Stomach (tissue), 9 donors: ENCODE measurements around the gene EPHX1. TPM values are rescaled to one million over a fixed set of nuclear protein-coding genes. Genes with fewer than 3 reads are reported as not detected.

ENCODE experiments used
- DNase-seq, 2 donors: peaks; one replicate each; pipeline versions ENCODE4 v3.0.0 to v3.0.0-alpha.2; 2013 to 2019
- H3K27ac ChIP-seq, 5 donors: fragments of 200-600 bp in 4 of 5; sonication (generic) in 4 of 5; one replicate each; pipeline ENCODE4 v1.5.1; 2013 to 2019; ENCODE audit warnings: mild to moderate bottlenecking in 1 of 5, moderate library complexity in 1 of 5
- H3K27me3 ChIP-seq, 3 donors: fragments of 200-600 bp; sonication (generic); one replicate each; pipeline ENCODE4 v1.5.1; 2017 to 2019; ENCODE audit warnings: mixed run types in 1 of 3
- H3K36me3 ChIP-seq, 4 donors: fragments of 200-600 bp; sonication (generic); 1 replicate in 3 of 4; 2 replicates in 1 of 4; pipeline ENCODE4 v1.5.1; 2016 to 2019
- H3K4me1 ChIP-seq, 4 donors: fragments of 200-600 bp; sonication (generic); one replicate each; pipeline ENCODE4 v1.5.1; 2016 to 2019
- H3K4me3 ChIP-seq, 4 donors: fragments of 200-600 bp; sonication (generic) in 3 of 4; one replicate each; pipeline ENCODE4 v1.5.1; 2016 to 2019; ENCODE audit warnings: mild to moderate bottlenecking in 1 of 4
- H3K9me3 ChIP-seq, 4 donors: fragments of 200-600 bp; sonication (generic); one replicate each; pipeline ENCODE4 v1.5.1; 2016 to 2019
- EP300 ChIP-seq: sonication (generic); formaldehyde crosslinking; IDR thresholded peaks from one replicate; pipeline ENCODE4 v1.6.1; 2017; ENCODE audit warnings: antibody characterized with exemption
- POLR2A ChIP-seq, 4 donors: fragments of 450-650 bp; IDR thresholded peaks; one replicate each; pipeline ENCODE4 v1.6.1; 2016; ENCODE audit warnings: antibody characterized with exemption in 4 of 4, control low read depth in 2 of 4, mild to moderate bottlenecking in 1 of 4, moderate library complexity in 1 of 4
- POLR2AphosphoS5 ChIP-seq, 3 donors: sonication (generic); formaldehyde crosslinking; IDR thresholded peaks; one replicate each; pipeline ENCODE4 v1.6.1; 2016; ENCODE audit warnings: antibody characterized with exemption in 3 of 3
- WGBS, 5 donors: extraction: QIAGEN DNeasy Blood & Tissue Kit in 3 of 5; methylation state at CpG; one replicate each; pipeline versions ENCODE4 v1.1.5 to v1.1.7; 2013 to 2018; 5-methylcytosine and 5-hydroxymethylcytosine counted together
- intact Hi-C: fragments of 100-400 bp; cut with DNase I; formaldehyde crosslinking; loops from one replicate; pipeline ENCODE4 v1.15.1; 2023; ENCODE audit warnings: low total_unique reads
- polyA plus RNA-seq, 3 donors: library from polyadenylated mRNA; stranded (reverse); fragments of 200-250 nt; gene quantifications; one replicate each; pipeline ENCODE4 v1.2.3, GENCODE V29; 2013
- total RNA-seq, 5 donors: library from RNA; depleted of rRNA; stranded (reverse); fragments of >200 nt; gene quantifications; one replicate each; pipeline versions ENCODE4 v1.1.0 to v1.2.3, GENCODE V29; 2014 to 2016
- TF ChIP-seq, protein P1 (sequence below), 7 experiments: fragments of 450-650 bp in 4 of 7; fragments of 200-600 bp in 3 of 7; sonication (generic) in 3 of 7; IDR thresholded peaks; one replicate each; pipeline ENCODE4 v1.5.1; 2016 to 2019; ENCODE audit warnings: antibody characterized with exemption in 7 of 7, control low read depth in 2 of 7, mild to moderate bottlenecking in 1 of 7
- donor health status: healthy with polysubstance abuse.
- donor health status: Bipolar disorder and iron deficiency.
- donor health status: healthy.

Gene EPHX1
- total and polyA plus RNA-seq, 8 donors = 13.0 to 94.6 (median 40.5) TPM

DNA sequence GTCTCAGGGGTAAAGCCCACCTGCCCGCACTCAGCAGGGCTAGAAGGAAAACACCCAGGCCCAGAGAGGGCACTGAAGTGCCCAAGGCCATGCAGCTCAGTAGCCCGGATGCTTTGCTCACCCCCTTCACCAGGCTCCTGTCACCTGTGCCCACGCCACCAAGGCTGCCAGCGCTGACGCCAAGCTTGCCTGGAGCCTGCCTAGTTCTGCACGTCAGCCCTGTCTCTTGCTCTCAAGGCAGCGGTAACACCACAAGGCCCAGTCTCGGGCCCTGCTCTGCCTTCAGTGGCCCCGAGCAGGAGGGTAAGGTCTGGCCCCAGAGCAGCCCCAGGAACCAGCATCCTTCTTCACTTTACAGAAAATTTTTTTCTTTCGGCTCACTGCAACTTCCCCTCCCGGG, 64.5 kb downstream of the EPHX1 start:
- Histone ChIP-seq H3K27me3 (no peaks in the 10 kb centered on the region), H3K9me3 (no peaks in the 10 kb centered on the region), H3K4me3 (no peak overlapping the region), H3K27ac (peak overlapping the region; percentile 19 to 96 (median 92)), H3K4me1 (peaks cover 55 to 81% (median 70%) of the 10 kb centered on the region in 4 donors), H3K36me3 (peaks cover 32 to 81% (median 75%) of the 10 kb centered on the region in 4 donors)
- TF ChIP-seq POLR2AphosphoS5 (IDR thresholded peaks at IDR 0.05) (no peak), EP300 (no peak), POLR2A (IDR thresholded peaks at IDR 0.05) (no peak)
- TF ChIP-seq, protein P1, sequence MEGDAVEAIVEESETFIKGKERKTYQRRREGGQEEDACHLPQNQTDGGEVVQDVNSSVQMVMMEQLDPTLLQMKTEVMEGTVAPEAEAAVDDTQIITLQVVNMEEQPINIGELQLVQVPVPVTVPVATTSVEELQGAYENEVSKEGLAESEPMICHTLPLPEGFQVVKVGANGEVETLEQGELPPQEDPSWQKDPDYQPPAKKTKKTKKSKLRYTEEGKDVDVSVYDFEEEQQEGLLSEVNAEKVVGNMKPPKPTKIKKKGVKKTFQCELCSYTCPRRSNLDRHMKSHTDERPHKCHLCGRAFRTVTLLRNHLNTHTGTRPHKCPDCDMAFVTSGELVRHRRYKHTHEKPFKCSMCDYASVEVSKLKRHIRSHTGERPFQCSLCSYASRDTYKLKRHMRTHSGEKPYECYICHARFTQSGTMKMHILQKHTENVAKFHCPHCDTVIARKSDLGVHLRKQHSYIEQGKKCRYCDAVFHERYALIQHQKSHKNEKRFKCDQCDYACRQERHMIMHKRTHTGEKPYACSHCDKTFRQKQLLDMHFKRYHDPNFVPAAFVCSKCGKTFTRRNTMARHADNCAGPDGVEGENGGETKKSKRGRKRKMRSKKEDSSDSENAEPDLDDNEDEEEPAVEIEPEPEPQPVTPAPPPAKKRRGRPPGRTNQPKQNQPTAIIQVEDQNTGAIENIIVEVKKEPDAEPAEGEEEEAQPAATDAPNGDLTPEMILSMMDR (IDR thresholded peaks at IDR 0.05) = no peak
- intact Hi-C loops = no loop called here
- DNase-seq = no peak
- WGBS, 5 donors = 91 to 97% (median 93%) methylated on average over 11 of the region's 11 CpGs

DNA sequence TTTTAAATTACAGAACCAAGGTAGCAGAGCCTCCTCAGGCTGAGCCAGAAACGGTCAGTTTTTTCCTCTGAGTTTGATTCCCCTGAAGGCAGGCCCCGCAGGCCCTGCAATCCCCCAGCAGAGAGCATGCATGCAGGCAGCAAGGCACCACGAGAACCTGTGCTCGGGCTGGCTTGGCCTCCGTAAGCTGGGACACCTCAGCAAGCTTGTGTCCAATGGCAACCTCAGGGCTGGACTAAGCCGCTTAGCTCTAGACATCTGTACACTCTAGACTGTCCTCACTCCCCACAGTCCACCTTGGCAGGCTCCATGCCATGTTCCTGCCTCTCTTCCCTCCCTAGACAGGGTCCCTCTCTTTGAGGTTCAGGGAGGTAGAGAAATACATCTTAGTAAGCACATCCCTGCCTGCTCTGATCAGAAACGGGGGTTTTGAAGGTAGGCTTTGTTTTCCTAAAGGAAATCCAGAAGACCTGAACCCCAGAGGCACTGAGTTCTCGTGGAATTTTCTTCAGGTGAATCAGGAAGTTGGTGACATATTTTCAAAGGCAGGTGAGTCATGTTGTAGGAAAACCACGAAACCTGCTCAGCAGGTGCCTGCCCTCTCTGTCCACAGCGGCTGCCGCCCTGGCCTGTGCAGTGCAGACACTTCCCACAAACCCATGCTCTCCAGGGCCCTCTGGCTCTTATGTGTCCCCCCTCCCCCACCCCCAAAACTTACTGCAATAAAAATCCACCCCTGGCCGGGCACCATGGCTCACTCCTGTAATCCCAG, 65.3 kb downstream of the EPHX1 start:
- no peaks in the 10 kb centered on the region for H3K9me3 ChIP-seq
- H3K36me3 ChIP-seq = peaks cover 28 to 73% (median 67%) of the 10 kb centered on the region in 4 donors
- intact Hi-C loops = no loop called here
- peaks cover 63 to 89% (median 78%) of the 10 kb centered on the region in 4 donors for H3K4me1 ChIP-seq
- H3K4me3 ChIP-seq = no peak overlapping the region
- TF ChIP-seq, protein P1 (IDR thresholded peaks at IDR 0.05) = no peak
- TF ChIP-seq EP300 (no peak), POLR2AphosphoS5 (IDR thresholded peaks at IDR 0.05) (peak in 2 of 3 donors; percentile 57 to 63), POLR2A (IDR thresholded peaks at IDR 0.05) (no peak)
- H3K27ac ChIP-seq = peak overlapping the region; percentile 76 to 96 (median 92)
- 48 to 70% (median 55%) methylated on average over 12 of the region's 12 CpGs for WGBS, 5 donors
- H3K27me3 ChIP-seq = no peaks in the 10 kb centered on the region
- DNase-seq = peak; percentile 85 to 91

DNA sequence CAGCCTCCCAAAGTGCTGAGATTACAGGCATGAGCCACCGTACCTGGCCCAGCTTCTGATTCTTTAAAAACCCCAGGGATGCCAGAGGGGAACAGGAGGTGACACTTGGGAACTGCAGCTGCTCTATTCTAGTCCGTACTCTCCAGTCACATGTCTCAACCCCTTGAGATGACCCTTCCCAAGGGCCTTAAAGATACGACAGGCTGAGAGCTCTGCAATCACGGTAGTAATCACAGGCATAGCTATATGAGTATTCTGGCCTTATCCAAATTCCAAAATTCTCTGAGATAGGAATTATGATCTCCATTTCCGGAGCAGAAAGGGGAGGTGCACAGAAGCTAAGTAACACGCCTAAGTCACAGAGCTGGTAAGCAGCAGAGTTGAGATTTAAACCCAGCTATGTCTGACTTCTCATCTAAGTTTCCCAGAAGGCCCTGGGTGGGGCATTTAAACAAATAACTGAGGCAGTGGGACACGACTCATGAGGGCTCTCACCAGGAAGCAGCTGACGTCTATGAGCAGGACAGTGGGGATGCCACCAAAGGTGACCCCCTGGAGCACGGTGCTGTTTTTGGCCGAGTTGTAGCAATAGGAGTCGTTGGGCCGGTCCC, 67.1 kb downstream of the EPHX1 start:
- WGBS, 5 donors = 41 to 55% (median 46%) methylated on average over 8 to 12 of the region's 12 CpGs
- intact Hi-C loops = no loop called here
- TF ChIP-seq POLR2A (IDR thresholded peaks at IDR 0.05) = no peak
- TF ChIP-seq, protein P1 (IDR thresholded peaks at IDR 0.05) = no peak
- no peak for TF ChIP-seq POLR2AphosphoS5 (IDR thresholded peaks at IDR 0.05)
- TF ChIP-seq EP300 = no peak
- Histone ChIP-seq H3K36me3 (peaks cover 21 to 55% (median 49%) of the 10 kb centered on the region in 4 donors), H3K27ac (peak overlapping the region; percentile 43 to 96 (median 92)), H3K4me1 (peaks cover 71 to 90% (median 81%) of the 10 kb centered on the region in 4 donors), H3K27me3 (no peaks in the 10 kb centered on the region), H3K4me3 (peak overlapping the region in 1 of 4 donors; percentile 20), H3K9me3 (no peaks in the 10 kb centered on the region)
- no peak for DNase-seq

DNA sequence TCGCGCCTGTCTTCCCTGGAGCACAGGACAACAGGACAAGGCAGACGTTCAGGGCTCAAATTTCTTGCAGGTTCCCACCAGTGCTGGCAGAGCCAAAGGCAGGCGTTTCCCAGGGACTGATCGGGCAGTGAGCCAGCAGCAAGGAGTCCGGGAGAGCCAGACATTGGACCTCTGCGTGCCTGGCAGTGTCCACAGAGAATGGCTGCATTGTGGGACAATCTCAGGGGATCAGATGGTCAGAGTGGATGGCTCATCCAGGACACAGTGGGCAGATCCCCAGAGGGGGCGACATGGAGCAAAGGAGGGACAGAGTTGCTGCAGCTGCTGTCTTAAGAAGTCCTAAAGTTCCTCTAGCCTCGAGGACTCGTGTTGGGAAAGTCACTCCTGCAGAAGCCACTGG, 67.7 kb downstream of the EPHX1 start:
- no peaks in the 10 kb centered on the region for H3K9me3 ChIP-seq
- DNase-seq = peak; percentile 68 to 76
- peak overlapping the region; percentile 43 to 96 (median 92) for H3K27ac ChIP-seq
- no peaks in the 10 kb centered on the region for H3K27me3 ChIP-seq
- H3K4me1 ChIP-seq = peaks cover 71 to 88% (median 81%) of the 10 kb centered on the region in 4 donors
- H3K4me3 ChIP-seq = peak overlapping the region in 1 of 4 donors; percentile 20
- 16 to 26% (median 22%) methylated on average over 10 of the region's 10 CpGs for WGBS, 5 donors
- intact Hi-C loops = no loop called here
- TF ChIP-seq, protein P1 (IDR thresholded peaks at IDR 0.05) = peak in 4 of 7 experiments; percentile 10 to 31 (median 22)
- TF ChIP-seq POLR2A (IDR thresholded peaks at IDR 0.05) = no peak
- TF ChIP-seq EP300 = no peak
- TF ChIP-seq POLR2AphosphoS5 (IDR thresholded peaks at IDR 0.05) = peak in 1 of 3 donors; percentile 18
- peaks cover 21 to 49% (median 45%) of the 10 kb centered on the region in 4 donors for H3K36me3 ChIP-seq
